Activated naive CD4-positive, alpha-beta T cell (primary cell): Measurements from ENCODE around the gene ACTR1A.
"Not testable (repeated sequence)": the region's sequence is repeated elsewhere in the genome, so short reads cannot be mapped to it uniquely, and the experiment has no call there.

Experiments used
- DNase-seq, 4 experiments: peaks; one replicate each; lab custom pipeline; 2025; lab: John Stamatoyannopoulos, UW

ACTR1A gene

GRCh38 chr10:102502337-102503151 lies at the start of gene ACTR1A:
Gene ACTR1A, minus strand, starts transcription at chr10:102502712. Its CDS starts 65 bp downstream, at chr10:102502647.
- DNase-seq = peak; percentile 89 to 91 (median 90)

- DNase-seq = no peak
These were observed 48.2 kb upstream of the ACTR1A start for GRCh38 chr10:102550636-102551210.

- no peak for DNase-seq
These were observed 47.0 kb upstream of the ACTR1A start for GRCh38 chr10:102549549-102549948.

- no peak for DNase-seq
These were observed 44.3 kb upstream of the ACTR1A start for GRCh38 chr10:102546606-102547320.

- no peak for DNase-seq
These were observed 43.5 kb upstream of the ACTR1A start for GRCh38 chr10:102545997-102546396.

- DNase-seq = no peak
These were observed 42.9 kb upstream of the ACTR1A start for GRCh38 chr10:102545265-102545871.

GRCh38 chr10:102542800-102543418 lies 40.4 kb upstream of the ACTR1A start:
- no peak for DNase-seq

GRCh38 chr10:102540023-102540422 lies 37.5 kb upstream of the ACTR1A start:
- no peak for DNase-seq

GRCh38 chr10:102538811-102539210 lies 36.3 kb upstream of the ACTR1A start:
- DNase-seq = no peak

GRCh38 chr10:102537948-102538347 lies 35.4 kb upstream of the ACTR1A start:
- no peak for DNase-seq

GRCh38 chr10:102537367-102537766 lies 34.9 kb upstream of the ACTR1A start:
- no peak for DNase-seq

- no peak for DNase-seq
These were observed 33.1 kb upstream of the ACTR1A start for GRCh38 chr10:102535481-102536147.

- DNase-seq = not testable (repeated sequence)
These were observed 32.5 kb upstream of the ACTR1A start for GRCh38 chr10:102534966-102535365.

GRCh38 chr10:102534333-102534732 lies 31.8 kb upstream of the ACTR1A start:
- no peak for DNase-seq

GRCh38 chr10:102527546-102527945 lies 25.0 kb upstream of the ACTR1A start:
- DNase-seq = no peak

GRCh38 chr10:102524746-102525145 lies 22.2 kb upstream of the ACTR1A start:
- no peak for DNase-seq

- DNase-seq = no peak
These were observed 20.9 kb upstream of the ACTR1A start for GRCh38 chr10:102523250-102524029.

GRCh38 chr10:102522874-102523249 lies 20.4 kb upstream of the ACTR1A start:
- DNase-seq = no peak

GRCh38 chr10:102519246-102519825 lies 16.8 kb upstream of the ACTR1A start:
- DNase-seq = no peak

GRCh38 chr10:102517553-102517952 lies 15.0 kb upstream of the ACTR1A start:
- no peak for DNase-seq
